Fibroblast of villous mesenchyme (primary cell): ENCODE data around the gene INHBC. TPM values are rescaled to one million over a fixed set of nuclear protein-coding genes. Genes with fewer than 3 reads are reported as not detected.
"Not testable (repeated sequence)": the region's sequence is repeated elsewhere in the genome, so short reads cannot be mapped to it uniquely, and the experiment has no call there.

ENCODE experiments used
- DNase-seq: peaks from one replicate; pipeline ENCODE4 v3.0.0-alpha.2; 2010; ENCODE audit warnings: low read depth
- H3K4me3 ChIP-seq: 2 replicates; pipeline ENCODE4 v1.5.1; 2011; ENCODE audit warnings: low read depth, mild to moderate bottlenecking, low read length
- CTCF ChIP-seq: IDR thresholded peaks from 2 replicates; pipeline ENCODE4 v1.5.1; 2012; ENCODE audit warnings: low read depth, mild to moderate bottlenecking, low read length; ENCODE audit not compliant: insufficient read depth
- total RNA-seq: library from RNA; depleted of rRNA; stranded (reverse); fragments of >200 nt; gene quantifications from 2 replicates; pipeline ENCODE4 v1.2.3, GENCODE V29; 2012

INHBC gene
- total RNA-seq, 1 donor: not detected

- TF ChIP-seq CTCF: no peak
- H3K4me3 ChIP-seq: no peak overlapping the region
- no peak for DNase-seq
Observed at GRCh38 chr12:57438400-57438799, 3.8 kb downstream of the INHBC start.

GRCh38 chr12:57439762-57440266 lies 5.2 kb downstream of the INHBC start:
- no peak for TF ChIP-seq CTCF
- DNase-seq: no peak
- no peak overlapping the region for H3K4me3 ChIP-seq

- not testable (repeated sequence) for H3K4me3 ChIP-seq, DNase-seq
Observed at GRCh38 chr12:57441393-57441792, 6.8 kb downstream of the INHBC start.

GRCh38 chr12:57441846-57442427 lies 7.4 kb downstream of the INHBC start:
- H3K4me3 ChIP-seq: no peak overlapping the region
- DNase-seq: no peak
- TF ChIP-seq CTCF: no peak

GRCh38 chr12:57444337-57444736 lies 9.8 kb downstream of the INHBC start:
- H3K4me3 ChIP-seq, DNase-seq: not testable (repeated sequence)

GRCh38 chr12:57444744-57445143 lies 10.2 kb downstream of the INHBC start:
- H3K4me3 ChIP-seq: no peak overlapping the region
- no peak for DNase-seq
- no peak for TF ChIP-seq CTCF

GRCh38 chr12:57446292-57446960 lies 11.8 kb downstream of the INHBC start:
- TF ChIP-seq CTCF: no peak
- no peak overlapping the region for H3K4me3 ChIP-seq
- DNase-seq: no peak

GRCh38 chr12:57448669-57449068 lies 14.1 kb downstream of the INHBC start:
- no peak overlapping the region for H3K4me3 ChIP-seq
- TF ChIP-seq CTCF: no peak
- DNase-seq: no peak
